ENCODE data around the gene SLC4A4. TPM values are rescaled to one million over a fixed set of nuclear protein-coding genes. Genes with fewer than 3 reads are reported as not detected.

SLC4A4 gene
- total RNA-seq, 1 experiment from 2014 or later, result 1.4 TPM

GRCh38 chr4:71537551-71538065, 198.8 kb downstream of the SLC4A4 start:
- DNase-seq (ENCODE audit: low spot score), result no peak

GRCh38 chr4:71538528-71538927, 199.7 kb downstream of the SLC4A4 start:
- DNase-seq (ENCODE audit: low spot score), result no peak

GRCh38 chr4:71540749-71541269, 202.0 kb downstream of the SLC4A4 start:
- DNase-seq (ENCODE audit: low spot score), result peak; percentile 27

GRCh38 chr4:71541541-71541940, 202.7 kb downstream of the SLC4A4 start:
- DNase-seq (ENCODE audit: low spot score), result no peak

- DNase-seq (ENCODE audit: low spot score), result no peak
Measured at GRCh38 chr4:71545168-71545567, 206.3 kb downstream of the SLC4A4 start.

- peak; percentile 4 for DNase-seq (ENCODE audit: low spot score)
Measured at GRCh38 chr4:71549516-71550160, 210.8 kb downstream of the SLC4A4 start.

- peak; percentile 76 for DNase-seq (ENCODE audit: low spot score)
Measured at GRCh38 chr4:71550220-71551165, 211.7 kb downstream of the SLC4A4 start.

- peak; percentile 47 for DNase-seq (ENCODE audit: low spot score)
Measured at GRCh38 chr4:71553605-71554004, 214.8 kb downstream of the SLC4A4 start.

- DNase-seq (ENCODE audit: low spot score), result no peak
Measured at GRCh38 chr4:71554025-71554424, 215.2 kb downstream of the SLC4A4 start.

- DNase-seq (ENCODE audit: low spot score), result no peak
Measured at GRCh38 chr4:71558248-71558647, 219.4 kb downstream of the SLC4A4 start.

GRCh38 chr4:71559957-71560571, 221.2 kb downstream of the SLC4A4 start:
- DNase-seq (ENCODE audit: low spot score), result peak; percentile 40

- DNase-seq (ENCODE audit: low spot score), result no peak
Measured at GRCh38 chr4:71564775-71565174, 226.0 kb downstream of the SLC4A4 start.

- DNase-seq (ENCODE audit: low spot score), result no peak
Measured at GRCh38 chr4:71566856-71567255, 228.0 kb downstream of the SLC4A4 start.

GRCh38 chr4:71568131-71568530, 229.3 kb downstream of the SLC4A4 start:
- DNase-seq (ENCODE audit: low spot score), result no peak

GRCh38 chr4:71570492-71570891, 231.7 kb downstream of the SLC4A4 start:
- no peak for DNase-seq (ENCODE audit: low spot score)

GRCh38 chr4:71571346-71571745, 232.5 kb downstream of the SLC4A4 start:
- DNase-seq (ENCODE audit: low spot score), result no peak

- DNase-seq (ENCODE audit: low spot score), result no peak
Measured at GRCh38 chr4:71583971-71584370, 245.2 kb downstream of the SLC4A4 start.

- no peak for DNase-seq (ENCODE audit: low spot score)
Measured at GRCh38 chr4:71584585-71584984, 245.8 kb downstream of the SLC4A4 start.

GRCh38 chr4:71586087-71586763, 247.4 kb downstream of the SLC4A4 start:
- no peak for DNase-seq (ENCODE audit: low spot score)

- DNase-seq (ENCODE audit: low spot score), result no peak
Measured at GRCh38 chr4:71587995-71588394, 249.2 kb downstream of the SLC4A4 start.

GRCh38 chr4:71592793-71593192, 254.0 kb downstream of the SLC4A4 start:
- DNase-seq (ENCODE audit: low spot score), result no peak
